GM18505 (cell line): Measurements from ENCODE around the gene PXN.
"Not testable (repeated sequence)": the region's sequence is repeated elsewhere in the genome, so short reads cannot be mapped to it uniquely, and the experiment has no call there.

Experiments
- ATAC-seq: cut with Tn5 transposase; IDR thresholded peaks from one replicate; pipeline ENCODE4 v1.9.1; 2021; ENCODE audit not compliant: unreplicated experiment
- POLR2A ChIP-seq: IDR thresholded peaks from 4 replicates; pipeline ENCODE4 v1.6.1; 2011; ENCODE audit warnings: borderline replicate concordance; ENCODE audit not compliant: insufficient read depth, insufficient read length; ENCODE audit errors: extremely low read depth

Gene PXN

DNA sequence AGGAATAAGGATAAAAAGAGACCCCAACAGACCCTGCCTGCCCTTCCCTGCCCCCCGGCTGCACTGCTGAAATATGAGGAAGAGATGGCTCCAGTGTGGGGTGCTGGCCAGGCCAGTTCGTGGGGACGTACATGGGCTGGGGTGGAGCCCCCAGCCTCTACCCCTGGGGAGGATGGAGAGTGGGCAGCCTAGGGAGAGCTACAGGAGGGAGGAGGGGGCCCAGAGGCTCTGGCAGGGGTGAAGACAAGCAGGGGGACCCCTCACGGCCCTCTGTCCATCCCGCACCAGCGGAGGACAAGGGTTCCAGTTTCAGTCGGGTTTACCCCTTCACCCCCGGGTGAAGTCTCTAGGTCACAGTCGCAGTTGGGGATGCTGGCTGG lies 53.6 kb downstream of the PXN start:
- no peak for ATAC-seq
- no peak for TF ChIP-seq POLR2A

DNA sequence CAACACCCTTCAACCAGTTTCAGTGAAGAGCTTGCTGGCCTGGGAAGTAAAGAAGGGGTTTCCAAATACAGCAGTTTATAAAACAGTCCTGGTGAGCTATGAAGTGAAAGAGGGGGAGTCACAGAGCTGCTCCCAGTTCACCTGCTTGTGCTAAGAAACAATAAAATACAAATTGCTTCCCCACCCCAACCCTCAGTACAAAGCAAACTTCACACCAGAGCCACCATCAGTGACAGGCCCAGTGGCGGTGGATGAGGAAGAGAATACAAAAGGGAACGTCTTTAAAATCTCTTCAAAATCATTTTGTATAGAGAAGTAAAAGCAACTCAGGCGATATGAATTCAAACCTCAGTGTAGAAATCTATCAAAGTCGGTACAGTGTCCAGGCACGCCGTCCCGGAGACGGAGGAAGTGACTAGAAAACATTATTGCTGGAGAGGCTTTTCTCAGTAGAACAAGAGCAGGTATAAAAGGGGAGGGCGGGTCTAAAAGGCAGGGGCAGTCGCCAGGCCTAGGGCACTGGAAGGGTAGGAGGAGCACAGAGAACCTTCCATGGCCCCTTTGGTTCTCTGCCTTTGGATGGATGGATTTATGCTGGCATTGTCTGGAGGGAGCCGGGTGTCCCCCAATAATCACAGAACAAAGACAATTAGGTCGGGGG lies 54.2 kb downstream of the PXN start:
- no peak for TF ChIP-seq POLR2A

GRCh38 chr12:120209851-120210250 lies 55.7 kb downstream of the PXN start:
- TF ChIP-seq POLR2A = no peak
- no peak for ATAC-seq

More for the DNA sequence above, 54.2 kb downstream of the PXN start:
- no peak for ATAC-seq

DNA sequence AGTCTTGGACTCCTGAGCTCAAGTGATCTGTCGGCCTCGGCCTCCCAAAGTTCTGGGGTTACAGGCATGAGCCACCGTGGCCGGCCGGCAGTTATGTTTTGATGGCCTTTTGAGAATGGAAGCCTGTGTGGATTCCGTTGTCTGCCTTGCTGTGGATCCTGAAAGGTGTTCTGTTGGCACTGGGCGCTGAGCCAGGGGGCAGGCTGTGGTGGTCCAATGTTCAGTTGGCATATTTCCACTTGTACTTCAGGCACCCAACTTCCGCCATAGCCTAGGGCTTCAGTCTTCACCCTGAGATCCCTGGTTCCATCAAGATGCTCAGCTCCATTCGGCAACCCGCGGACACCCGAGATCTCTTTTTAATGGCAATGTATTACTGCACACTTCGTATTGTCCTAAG lies 58.3 kb downstream of the PXN start:
- ATAC-seq = no peak
- TF ChIP-seq POLR2A = no peak

DNA sequence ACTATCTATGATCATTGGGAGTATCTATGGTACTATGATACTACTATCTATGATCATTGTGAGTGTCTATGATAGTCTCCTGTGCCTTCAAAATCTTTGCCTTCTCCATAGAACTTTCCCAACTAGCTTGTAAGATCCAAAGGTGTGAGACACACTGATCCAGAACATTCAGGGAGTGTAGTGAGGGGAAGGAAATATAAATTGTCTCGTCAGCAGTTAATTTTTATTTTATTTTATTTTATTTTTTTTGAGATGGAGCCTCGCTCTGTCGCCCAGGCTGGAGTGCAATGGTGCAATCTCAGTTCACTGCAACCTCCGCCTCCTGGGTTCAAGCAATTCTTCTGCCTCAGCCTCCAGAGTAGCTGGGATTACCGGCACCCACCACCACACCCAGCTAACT lies 58.7 kb downstream of the PXN start:
- ATAC-seq = not testable (repeated sequence)

DNA sequence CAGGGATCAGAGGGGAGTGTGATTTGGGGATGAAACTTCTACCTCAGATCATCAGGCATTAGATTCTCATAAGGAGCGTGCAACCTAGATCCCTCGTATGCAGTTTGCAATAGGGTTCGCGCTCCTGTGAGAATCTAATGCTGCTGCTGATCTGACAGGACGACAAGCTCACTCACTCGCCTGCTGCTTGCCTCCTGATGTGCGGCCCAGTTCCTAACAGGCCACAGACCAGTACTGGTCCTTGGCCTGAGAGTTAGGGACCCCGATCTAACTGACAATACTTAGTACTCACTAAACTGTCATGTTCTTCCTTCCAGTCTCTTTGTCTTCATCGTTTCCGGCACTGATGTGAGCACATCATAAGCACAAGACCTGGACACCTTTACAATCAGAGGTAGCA lies 59.3 kb downstream of the PXN start:
- no peak for TF ChIP-seq POLR2A

DNA sequence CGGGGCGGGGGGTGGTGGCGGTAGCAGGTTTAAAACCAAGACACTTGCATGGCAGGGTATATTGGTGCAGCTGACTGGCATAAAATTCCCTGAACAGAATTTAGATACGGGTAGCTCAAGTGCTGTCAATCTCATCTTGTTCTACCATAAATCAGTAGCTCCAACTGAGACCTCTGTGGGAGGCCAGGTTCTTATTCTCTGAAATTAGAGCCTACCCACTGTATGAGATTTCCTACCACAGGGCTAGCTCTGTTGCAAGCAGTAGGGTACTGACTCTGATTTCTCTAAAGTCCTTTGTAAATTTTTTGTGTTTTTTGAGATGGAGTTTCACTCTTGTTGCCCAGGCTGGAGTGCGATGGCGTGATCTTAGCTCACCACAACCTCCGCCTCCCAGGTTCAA lies 61.4 kb downstream of the PXN start:
- TF ChIP-seq POLR2A = no peak

More for the DNA sequence above, 59.3 kb downstream of the PXN start:
- ATAC-seq = no peak

DNA sequence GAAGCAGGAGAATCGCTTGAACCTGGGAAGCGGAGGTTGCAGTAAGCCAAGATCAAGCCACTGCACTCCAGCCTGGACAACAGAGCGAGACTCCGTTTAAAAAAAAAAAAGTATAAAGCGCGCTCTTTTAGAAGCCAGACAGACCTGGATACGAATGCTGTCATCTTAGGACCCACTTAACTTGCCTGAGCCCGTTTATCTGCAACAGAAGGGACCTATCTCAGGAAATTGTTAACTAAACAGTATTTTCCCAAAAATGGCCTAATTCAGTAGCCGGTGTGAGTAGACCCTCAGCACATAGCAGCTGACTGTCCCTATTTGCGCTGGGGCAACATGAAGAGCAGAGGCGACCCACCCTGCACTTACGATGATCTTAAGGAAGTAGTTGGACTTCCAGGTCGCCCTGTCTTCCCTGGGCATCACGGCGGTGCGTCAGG lies 65.1 kb downstream of the PXN start:
- TF ChIP-seq POLR2A = no peak

More for the DNA sequence above, 61.4 kb downstream of the PXN start:
- ATAC-seq = no peak

DNA sequence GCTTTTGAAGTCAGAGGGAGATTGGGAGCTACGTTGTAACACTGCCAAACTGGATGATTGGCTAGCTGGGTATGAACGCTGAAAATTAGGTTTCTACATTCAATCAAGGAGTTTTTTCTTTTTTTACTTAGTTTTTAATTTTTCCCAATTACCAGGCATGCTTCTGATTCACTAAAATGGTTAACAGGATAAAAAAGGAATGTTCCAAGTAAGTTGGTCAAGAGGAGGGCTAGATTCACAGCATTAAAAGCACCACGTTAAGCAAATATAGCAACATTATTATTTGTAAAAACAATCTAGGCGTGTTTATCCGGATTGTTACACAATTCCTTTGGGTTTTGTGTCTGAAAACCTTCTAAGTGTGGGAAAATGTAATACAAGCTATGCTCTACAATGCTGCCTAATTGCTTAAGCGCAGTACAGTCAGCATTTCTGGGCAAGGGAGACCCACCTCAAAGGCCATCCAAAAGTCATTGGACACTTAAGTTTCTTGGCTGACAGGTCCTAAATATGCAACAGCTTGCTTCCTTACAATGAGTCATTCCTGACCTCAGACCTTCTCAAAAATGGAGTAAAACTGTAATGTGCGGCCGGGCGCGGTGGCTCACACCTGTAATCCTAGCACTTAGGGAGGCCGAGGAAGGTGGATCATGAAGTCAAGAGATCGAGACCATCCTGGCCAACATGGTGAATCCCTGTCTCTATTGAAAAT lies 65.8 kb downstream of the PXN start:
- ATAC-seq = no peak
- no peak for TF ChIP-seq POLR2A

More for the DNA sequence above, 65.1 kb downstream of the PXN start:
- no peak for ATAC-seq

- TF ChIP-seq POLR2A = peak; percentile 1
- no peak for ATAC-seq
Observed at GRCh38 chr12:120199025-120199424, 66.5 kb downstream of the PXN start.

DNA sequence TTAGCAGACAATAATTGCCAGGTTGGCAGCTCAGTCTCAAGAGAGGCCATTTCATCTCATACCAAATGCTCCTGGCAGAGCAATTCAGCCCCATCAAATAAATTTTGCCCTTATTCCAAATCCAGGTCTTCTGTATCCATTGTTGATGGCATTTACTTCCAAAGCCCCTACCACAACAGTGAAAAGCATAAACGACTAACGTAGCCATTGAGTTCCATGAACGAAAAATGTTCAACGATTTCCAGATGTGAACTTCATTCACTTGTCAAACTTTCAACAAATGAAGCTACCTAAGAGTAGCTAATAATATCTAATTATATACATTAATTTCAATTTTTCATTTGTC lies 68.0 kb downstream of the PXN start:
- TF ChIP-seq POLR2A = no peak
- ATAC-seq = no peak

DNA sequence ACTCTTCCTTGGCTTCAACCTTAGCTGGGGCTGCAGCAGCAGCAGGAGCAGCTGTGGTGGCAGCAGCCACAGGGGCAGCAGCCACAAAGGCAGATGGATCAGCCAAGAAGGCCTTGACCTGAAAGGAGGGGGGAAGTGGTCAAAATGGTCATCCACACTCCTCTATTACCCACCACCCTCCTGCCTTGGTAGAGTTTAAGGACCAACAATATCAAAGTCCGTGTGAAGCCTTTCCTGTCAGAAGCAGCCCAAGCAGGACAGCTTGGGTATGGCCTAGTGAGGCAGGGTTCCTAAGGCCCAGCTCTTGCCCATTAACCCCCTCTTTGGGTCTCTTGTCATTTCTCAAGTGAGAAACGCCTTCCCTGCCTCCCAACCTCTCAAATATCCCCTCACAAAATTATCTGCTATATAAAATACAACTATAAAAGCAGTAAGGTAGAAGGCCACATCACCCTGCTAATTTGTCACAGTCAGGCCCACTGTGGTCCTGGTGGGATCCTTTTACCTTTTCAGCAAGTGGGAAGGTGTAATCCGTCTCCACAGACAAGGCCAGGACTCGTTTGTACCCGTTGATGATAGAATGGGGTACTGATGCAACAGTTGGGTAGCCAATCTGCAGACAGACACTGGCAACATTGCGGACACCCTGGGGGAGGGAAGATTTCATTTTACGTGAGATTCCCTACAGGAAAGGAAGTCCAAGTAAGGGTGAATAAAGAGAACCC lies 68.6 kb downstream of the PXN start:
- peak; percentile 24 for TF ChIP-seq POLR2A
- ATAC-seq = not testable (repeated sequence)

GRCh38 chr12:120196363-120196762 lies 69.2 kb downstream of the PXN start:
- no peak for TF ChIP-seq POLR2A
- no peak for ATAC-seq

DNA sequence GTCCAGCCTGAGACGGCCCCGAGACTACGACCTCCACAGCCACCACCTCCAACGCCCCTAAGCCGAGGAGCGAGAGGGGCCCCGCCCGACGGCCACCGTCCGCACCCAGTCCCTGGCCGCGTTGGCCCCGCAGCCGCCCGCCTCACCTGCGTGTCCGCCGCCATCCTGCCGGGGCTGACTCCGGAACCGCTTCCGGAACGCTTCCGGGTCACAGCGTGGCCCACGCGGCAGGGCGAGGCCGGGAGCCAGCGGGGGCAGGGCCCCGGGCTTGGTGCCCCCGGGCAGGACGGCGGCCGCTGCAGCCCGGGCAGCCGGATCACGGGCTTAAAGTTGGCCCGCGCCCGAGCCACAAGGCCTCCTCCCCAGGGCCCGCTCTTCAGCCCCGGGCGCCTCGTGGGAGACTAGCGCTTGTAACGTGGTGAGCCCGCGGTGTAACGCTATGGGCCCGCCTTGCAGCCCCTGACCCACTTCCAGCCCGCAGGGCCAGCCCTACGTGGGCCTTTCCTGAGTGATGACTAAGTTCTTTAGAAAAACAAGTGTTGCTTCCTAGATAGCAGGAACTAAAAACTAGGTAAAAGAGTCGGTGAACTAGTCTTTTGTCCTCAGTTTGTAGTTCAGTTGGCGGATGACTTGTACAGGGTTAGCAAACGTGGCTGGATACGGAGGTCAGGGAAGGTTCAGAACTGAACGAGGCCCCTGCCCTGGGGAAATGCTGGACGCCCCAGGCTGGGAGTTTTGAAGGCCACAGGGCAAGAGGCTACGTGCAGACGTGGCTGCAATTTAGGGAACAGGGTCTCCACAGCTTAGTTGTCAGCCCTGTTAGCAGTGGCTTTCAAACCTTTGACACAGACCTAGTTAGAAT lies 70.8 kb downstream of the PXN start, which contains the start of gene GCN1:
Gene GCN1 (minus strand): TSS at position 182 of the 862 bp plus-strand sequence. CDS start 18 bp downstream, at position 164.
- TF ChIP-seq POLR2A = peak; percentile 93
- ATAC-seq = peak; percentile 71

DNA sequence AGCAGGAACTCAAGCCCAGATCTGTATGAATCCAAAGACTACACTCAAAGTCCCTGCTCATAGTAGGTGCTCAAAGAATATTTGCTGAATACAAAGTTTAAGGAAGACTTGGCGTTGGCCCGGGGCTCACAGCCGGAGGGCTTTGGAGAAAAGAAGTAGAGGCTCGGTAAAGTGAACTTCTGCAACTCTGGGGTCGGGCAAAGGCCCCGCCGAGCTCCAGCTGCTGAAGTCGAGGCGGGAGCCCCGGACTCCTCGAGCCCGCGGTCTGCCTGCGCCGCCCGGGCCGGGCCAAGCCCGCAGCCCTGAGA lies 71.3 kb downstream of the PXN start:
- TF ChIP-seq POLR2A = no peak
- peak; percentile 33 for ATAC-seq

- not testable (repeated sequence) for ATAC-seq
Observed at GRCh38 chr12:120193286-120193685, 72.2 kb downstream of the PXN start.
